GM12891 (cell line): ENCODE measurements around the gene CFAP61.
A peak's percentile ranks its signal among the peaks of the same experiment; 100 is the strongest.

ENCODE experiments used
- POLR2A ChIP-seq: IDR thresholded peaks from 2 replicates; pipeline ENCODE4 v1.6.1; 2011; ENCODE audit warnings: low read depth, low read length, control low read depth
- POLR2AphosphoS5 ChIP-seq: IDR thresholded peaks from 2 replicates; pipeline ENCODE4 v1.6.1; 2011; ENCODE audit warnings: low read depth, low read length, control low read depth
- POU2F2 ChIP-seq: IDR thresholded peaks from 2 replicates; pipeline ENCODE4 v1.6.1; 2011; ENCODE audit warnings: low read depth, mild to moderate bottlenecking, control low read depth, low read length, moderate library complexity
- SPI1 ChIP-seq: IDR thresholded peaks from 2 replicates; pipeline ENCODE4 v1.6.1; 2011; ENCODE audit warnings: low read depth, low read length, control low read depth
- TAF1 ChIP-seq: IDR thresholded peaks from 2 replicates; pipeline ENCODE4 v1.6.1; 2011; ENCODE audit warnings: low read depth, low read length, control low read depth

DNA sequence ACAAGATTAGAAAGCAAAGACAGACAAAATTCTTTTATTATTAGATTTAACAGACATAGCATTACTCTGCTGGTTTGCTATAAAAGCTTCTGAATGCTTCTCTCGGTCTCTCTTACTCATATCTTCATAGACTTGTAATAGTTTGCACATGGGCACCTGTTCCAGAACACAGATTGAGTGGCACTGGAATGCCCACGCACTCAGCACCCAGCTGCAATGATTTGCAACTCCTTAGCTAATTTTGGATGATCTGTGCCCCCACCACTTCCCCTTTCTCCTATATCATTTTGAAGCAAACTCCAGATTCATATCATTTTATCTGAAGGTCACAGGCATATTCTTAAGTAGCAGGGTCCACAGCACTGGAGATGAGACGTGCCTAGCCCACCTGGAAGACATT, 148.8 kb downstream of the CFAP61 start:
- TF ChIP-seq POLR2A (no peak), SPI1 (peak; percentile 60; the same call in 1 of the 2 replicates), POLR2AphosphoS5 (no peak), TAF1 (no peak), POU2F2 (no peak)
